Measurements from ENCODE around the gene ACHE.

DNA sequence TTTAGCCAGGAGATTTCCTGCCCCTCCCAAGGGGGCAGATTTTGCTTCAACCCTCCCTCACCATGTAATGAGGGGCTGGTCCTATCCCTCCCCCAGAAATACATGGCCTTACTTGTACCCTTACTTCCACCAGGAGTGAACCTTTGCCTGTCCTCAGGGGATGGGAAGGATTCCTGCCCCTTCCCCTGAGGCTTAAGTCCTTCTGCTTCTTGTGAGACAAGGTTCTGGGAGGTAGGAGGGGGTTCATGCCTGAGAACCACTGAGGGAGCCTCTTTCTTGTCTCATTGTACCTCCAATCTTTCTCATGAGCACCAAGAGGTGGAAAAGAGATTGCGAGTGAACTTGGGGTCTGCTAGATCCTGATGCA, 34.1 kb upstream of the ACHE start:
- TF ChIP-seq, protein P1, sequence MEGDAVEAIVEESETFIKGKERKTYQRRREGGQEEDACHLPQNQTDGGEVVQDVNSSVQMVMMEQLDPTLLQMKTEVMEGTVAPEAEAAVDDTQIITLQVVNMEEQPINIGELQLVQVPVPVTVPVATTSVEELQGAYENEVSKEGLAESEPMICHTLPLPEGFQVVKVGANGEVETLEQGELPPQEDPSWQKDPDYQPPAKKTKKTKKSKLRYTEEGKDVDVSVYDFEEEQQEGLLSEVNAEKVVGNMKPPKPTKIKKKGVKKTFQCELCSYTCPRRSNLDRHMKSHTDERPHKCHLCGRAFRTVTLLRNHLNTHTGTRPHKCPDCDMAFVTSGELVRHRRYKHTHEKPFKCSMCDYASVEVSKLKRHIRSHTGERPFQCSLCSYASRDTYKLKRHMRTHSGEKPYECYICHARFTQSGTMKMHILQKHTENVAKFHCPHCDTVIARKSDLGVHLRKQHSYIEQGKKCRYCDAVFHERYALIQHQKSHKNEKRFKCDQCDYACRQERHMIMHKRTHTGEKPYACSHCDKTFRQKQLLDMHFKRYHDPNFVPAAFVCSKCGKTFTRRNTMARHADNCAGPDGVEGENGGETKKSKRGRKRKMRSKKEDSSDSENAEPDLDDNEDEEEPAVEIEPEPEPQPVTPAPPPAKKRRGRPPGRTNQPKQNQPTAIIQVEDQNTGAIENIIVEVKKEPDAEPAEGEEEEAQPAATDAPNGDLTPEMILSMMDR (conservative IDR thresholded peaks at IDR 0.05 in 1 of 2, IDR thresholded peaks at IDR 0.05 in 1 of 2; ENCODE audit: low read depth in 1 of 2, low read length in 2 of 2): no peak
- TF ChIP-seq EZH2 (IDR thresholded peaks at IDR 0.05; ENCODE audit: low read length, missing control alignments): no peak
